Upper lobe of left lung (tissue), 4 donors: Measurements from ENCODE around the gene FFAR2.

Source experiments
- POLR2A ChIP-seq, 4 donors: fragments of 450-650 bp; IDR thresholded peaks; one replicate each; pipeline ENCODE4 v1.5.1; 2016 to 2017; ENCODE audit warnings: antibody characterized with exemption in 4 of 4, mild to moderate bottlenecking in 2 of 4
- POLR2AphosphoS5 ChIP-seq, 2 donors: sonication (generic); formaldehyde crosslinking; IDR thresholded peaks; one replicate each; pipeline ENCODE4 v1.5.1; 2017; ENCODE audit warnings: antibody characterized with exemption in 2 of 2
- TF ChIP-seq, protein P1 (sequence below), 6 experiments: fragments of 450-650 bp in 4 of 6; fragments of 200-600 bp in 2 of 6; sonication (generic) in 2 of 6; IDR thresholded peaks; one replicate each; pipeline ENCODE4 v1.5.1; 2016 to 2019; ENCODE audit warnings: antibody characterized with exemption in 6 of 6

DNA sequence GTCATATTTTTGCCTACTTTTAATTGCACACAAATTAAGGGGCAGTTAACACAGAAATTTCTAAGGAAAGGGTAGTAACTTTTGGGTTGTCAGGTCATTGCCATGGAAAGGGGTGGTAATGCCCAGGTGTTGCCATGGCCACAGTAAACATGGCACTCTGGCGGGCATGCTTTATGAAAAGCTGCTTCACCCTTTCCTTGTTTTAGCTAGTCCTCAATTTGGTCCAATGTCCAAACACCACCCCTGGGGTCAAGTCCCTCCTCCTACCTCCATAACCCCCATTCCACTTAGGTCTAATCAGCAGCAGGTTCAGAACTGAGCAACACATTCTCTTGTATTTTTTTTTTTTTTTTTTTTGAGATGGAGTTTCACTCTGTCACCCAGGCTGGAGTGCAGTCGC lies 6.6 kb downstream of the FFAR2 start:
- TF ChIP-seq, protein P1, sequence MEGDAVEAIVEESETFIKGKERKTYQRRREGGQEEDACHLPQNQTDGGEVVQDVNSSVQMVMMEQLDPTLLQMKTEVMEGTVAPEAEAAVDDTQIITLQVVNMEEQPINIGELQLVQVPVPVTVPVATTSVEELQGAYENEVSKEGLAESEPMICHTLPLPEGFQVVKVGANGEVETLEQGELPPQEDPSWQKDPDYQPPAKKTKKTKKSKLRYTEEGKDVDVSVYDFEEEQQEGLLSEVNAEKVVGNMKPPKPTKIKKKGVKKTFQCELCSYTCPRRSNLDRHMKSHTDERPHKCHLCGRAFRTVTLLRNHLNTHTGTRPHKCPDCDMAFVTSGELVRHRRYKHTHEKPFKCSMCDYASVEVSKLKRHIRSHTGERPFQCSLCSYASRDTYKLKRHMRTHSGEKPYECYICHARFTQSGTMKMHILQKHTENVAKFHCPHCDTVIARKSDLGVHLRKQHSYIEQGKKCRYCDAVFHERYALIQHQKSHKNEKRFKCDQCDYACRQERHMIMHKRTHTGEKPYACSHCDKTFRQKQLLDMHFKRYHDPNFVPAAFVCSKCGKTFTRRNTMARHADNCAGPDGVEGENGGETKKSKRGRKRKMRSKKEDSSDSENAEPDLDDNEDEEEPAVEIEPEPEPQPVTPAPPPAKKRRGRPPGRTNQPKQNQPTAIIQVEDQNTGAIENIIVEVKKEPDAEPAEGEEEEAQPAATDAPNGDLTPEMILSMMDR (IDR thresholded peaks at IDR 0.05) = no peak
- TF ChIP-seq POLR2AphosphoS5 (IDR thresholded peaks at IDR 0.05) = no peak
- no peak for TF ChIP-seq POLR2A (IDR thresholded peaks at IDR 0.05)
